Mammary epithelial cell (primary cell): ENCODE data around the gene NOBOX.

ENCODE experiments used
- CTCF ChIP-seq, 2 donors: IDR thresholded peaks in 1 of 2; conservative IDR thresholded peaks in 1 of 2; 2 replicates each; pipeline ENCODE4 v1.5.1; 2011 to 2012; ENCODE audit warnings: inconsistent platforms in 2 of 2, low read length in 2 of 2, mild to moderate bottlenecking in 2 of 2, control low read depth in 1 of 2, low read depth in 1 of 2; ENCODE audit not compliant: insufficient read depth in 1 of 2; ENCODE audit errors: extremely low read depth in 1 of 2
- EZH2 ChIP-seq: IDR thresholded peaks from 2 replicates; pipeline ENCODE4 v1.6.1; 2012; ENCODE audit warnings: low read length, inconsistent platforms, borderline replicate concordance

GRCh38 chr7:144398291-144398690 is 5.2 kb downstream of the NOBOX start:
- TF ChIP-seq CTCF (conservative IDR thresholded peaks at IDR 0.05 in 1 of 2, IDR thresholded peaks at IDR 0.05 in 1 of 2; ENCODE audit: extremely low read depth in 1 of 2, insufficient read depth in 1 of 2, low read depth in 1 of 2, low read length in 2 of 2) (no peak), EZH2 (no peak)
